Neural cell (in vitro differentiated cells): Measurements from ENCODE around the gene FGGY. TPM values are rescaled to one million over a fixed set of nuclear protein-coding genes. Genes with fewer than 3 reads are reported as not detected.

Source experiments
- H2AFZ ChIP-seq: fragments of 200-600, 300-800 bp; sonication (generic), shearing (Covaris generic); 2 replicates; pipeline ENCODE4 v1.6.0; 2014; ENCODE audit warnings: low read depth, mild to moderate bottlenecking, antibody characterized with exemption, low read length, moderate library complexity
- H3F3A ChIP-seq: fragments of 200-600 bp; shearing (Covaris generic); 2 replicates; pipeline ENCODE4 v1.6.1; 2016; ENCODE audit warnings: mild to moderate bottlenecking, moderate library complexity, mixed read lengths, antibody characterized with exemption, low read length; ENCODE audit not compliant: insufficient read depth, poor library complexity, severe bottlenecking
- H3K27ac ChIP-seq: fragments of 200-600, 300-800 bp; sonication (generic), shearing (Covaris generic); 2 replicates; pipeline ENCODE4 v1.5.1; 2014; ENCODE audit warnings: mild to moderate bottlenecking, low read length, moderate library complexity
- H3K27me3 ChIP-seq: fragments of 300-800, 200-600 bp; sonication (generic), shearing (Covaris generic); 2 replicates; pipeline ENCODE4 v1.6.0; 2014; ENCODE audit warnings: mild to moderate bottlenecking, low read depth, low read length, moderate library complexity; ENCODE audit not compliant: insufficient read depth
- H3K36me3 ChIP-seq: fragments of 300-800, 200-600 bp; sonication (generic), shearing (Covaris generic); 2 replicates; pipeline ENCODE4 v1.5.1; 2014; ENCODE audit warnings: mild to moderate bottlenecking, antibody characterized with exemption, low read length, moderate library complexity; ENCODE audit not compliant: insufficient read depth
- H3K4me2 ChIP-seq: fragments of 300-800, 200-600 bp; sonication (generic), shearing (Covaris generic); 2 replicates; pipeline ENCODE4 v1.6.0; 2014; ENCODE audit warnings: mild to moderate bottlenecking, low read length
- H3K4me3 ChIP-seq: fragments of 300-800, 200-600 bp; sonication (generic), shearing (Covaris generic); 2 replicates; pipeline ENCODE4 v1.5.1; 2014; ENCODE audit warnings: mild to moderate bottlenecking, low read length, moderate library complexity
- H3K79me2 ChIP-seq: fragments of 200-600 bp; shearing (Covaris generic); replicated peaks from 2 replicates; pipeline ENCODE4 v1.6.0; 2014; ENCODE audit warnings: mild to moderate bottlenecking, low read length, moderate library complexity; ENCODE audit not compliant: insufficient read depth
- H3K9ac ChIP-seq: fragments of 300-800, 200-600 bp; sonication (generic), shearing (Covaris generic); 2 replicates; pipeline ENCODE4 v1.6.1; 2016; ENCODE audit warnings: mild to moderate bottlenecking, low read length, mixed read lengths
- H3K9me2 ChIP-seq: fragments of 200-600 bp; shearing (Covaris generic); 2 replicates; pipeline ENCODE4 v1.6.1; 2016; ENCODE audit warnings: mild to moderate bottlenecking, low read length, mixed read lengths; ENCODE audit not compliant: insufficient read depth
- H3K9me3 ChIP-seq: fragments of 200-600, 300-800 bp; sonication (generic), shearing (Covaris generic); 2 replicates; pipeline ENCODE4 v1.6.1; 2016; ENCODE audit warnings: mild to moderate bottlenecking, mixed run types, low read length, moderate library complexity, mixed read lengths
- H4K20me1 ChIP-seq: fragments of 200-600 bp; shearing (Covaris generic); 2 replicates; pipeline ENCODE4 v1.6.1; 2016; ENCODE audit warnings: mild to moderate bottlenecking, mixed run types; ENCODE audit not compliant: insufficient read depth
- CTCF ChIP-seq: fragments of 450-650 bp; IDR thresholded peaks from 2 replicates; pipeline ENCODE4 v1.5.1; 2014; ENCODE audit warnings: antibody characterized with exemption, mild to moderate bottlenecking, moderate library complexity; ENCODE audit not compliant: poor library complexity, severe bottlenecking
- EP300 ChIP-seq: fragments of 450-650 bp; conservative IDR thresholded peaks from 2 replicates; pipeline ENCODE4 v1.6.1; 2014; ENCODE audit warnings: antibody characterized with exemption, mild to moderate bottlenecking, moderate library complexity; ENCODE audit not compliant: poor library complexity, severe bottlenecking
- EZH2 ChIP-seq: fragments of 200-600, 300-800 bp; shearing (Covaris generic), sonication (generic); IDR thresholded peaks from 2 replicates; pipeline ENCODE4 v1.6.1; 2014; ENCODE audit warnings: antibody characterized with exemption, low read length, borderline replicate concordance, mild to moderate bottlenecking; ENCODE audit not compliant: insufficient read depth, poor library complexity, severe bottlenecking
- MXI1 ChIP-seq: fragments of 450-650 bp; conservative IDR thresholded peaks from 2 replicates; pipeline ENCODE4 v1.6.1; 2014; ENCODE audit warnings: antibody characterized with exemption, mild to moderate bottlenecking; ENCODE audit not compliant: poor library complexity, severe bottlenecking
- SMC3 ChIP-seq: fragments of 450-650 bp; conservative IDR thresholded peaks from 2 replicates; pipeline ENCODE4 v1.6.1; 2014; ENCODE audit warnings: antibody characterized with exemption, mild to moderate bottlenecking, moderate library complexity; ENCODE audit not compliant: poor library complexity
- TAF1 ChIP-seq: IDR thresholded peaks from 2 replicates; pipeline ENCODE4 v1.6.1; 2012; ENCODE audit warnings: low read depth
- polyA plus RNA-seq: library from polyadenylated mRNA; depleted of rRNA; stranded (reverse); fragments of >200 nt; gene quantifications from 2 replicates; pipeline ENCODE4 v1.2.3, GENCODE V29; 2014
- TF ChIP-seq, protein P1 (sequence below): IDR thresholded peaks from 2 replicates; pipeline ENCODE4 v1.6.1; 2012; ENCODE audit warnings: borderline replicate concordance

Gene FGGY
- polyA plus RNA-seq, 1 donor from 2014 or later = 7.4 TPM

GRCh38 chr1:59761443-59761842 is 464.5 kb downstream of the FGGY start:
- Histone ChIP-seq H3K27me3 (no peaks in the 10 kb centered on the region), H3F3A (no peaks in the 10 kb centered on the region), H3K9me3 (no peaks in the 10 kb centered on the region), H3K4me3 (no peak overlapping the region), H3K9me2 (no peaks in the 10 kb centered on the region), H3K4me2 (no peak overlapping the region), H3K27ac (no peak overlapping the region), H3K36me3 (no peaks in the 10 kb centered on the region), H3K79me2 (no peaks in the 10 kb centered on the region), H2AFZ (no peak overlapping the region), H4K20me1 (no peaks in the 10 kb centered on the region), H3K9ac (no peak overlapping the region)
- TF ChIP-seq CTCF = no peak
- no peak for TF ChIP-seq EZH2
- TF ChIP-seq, protein P1, sequence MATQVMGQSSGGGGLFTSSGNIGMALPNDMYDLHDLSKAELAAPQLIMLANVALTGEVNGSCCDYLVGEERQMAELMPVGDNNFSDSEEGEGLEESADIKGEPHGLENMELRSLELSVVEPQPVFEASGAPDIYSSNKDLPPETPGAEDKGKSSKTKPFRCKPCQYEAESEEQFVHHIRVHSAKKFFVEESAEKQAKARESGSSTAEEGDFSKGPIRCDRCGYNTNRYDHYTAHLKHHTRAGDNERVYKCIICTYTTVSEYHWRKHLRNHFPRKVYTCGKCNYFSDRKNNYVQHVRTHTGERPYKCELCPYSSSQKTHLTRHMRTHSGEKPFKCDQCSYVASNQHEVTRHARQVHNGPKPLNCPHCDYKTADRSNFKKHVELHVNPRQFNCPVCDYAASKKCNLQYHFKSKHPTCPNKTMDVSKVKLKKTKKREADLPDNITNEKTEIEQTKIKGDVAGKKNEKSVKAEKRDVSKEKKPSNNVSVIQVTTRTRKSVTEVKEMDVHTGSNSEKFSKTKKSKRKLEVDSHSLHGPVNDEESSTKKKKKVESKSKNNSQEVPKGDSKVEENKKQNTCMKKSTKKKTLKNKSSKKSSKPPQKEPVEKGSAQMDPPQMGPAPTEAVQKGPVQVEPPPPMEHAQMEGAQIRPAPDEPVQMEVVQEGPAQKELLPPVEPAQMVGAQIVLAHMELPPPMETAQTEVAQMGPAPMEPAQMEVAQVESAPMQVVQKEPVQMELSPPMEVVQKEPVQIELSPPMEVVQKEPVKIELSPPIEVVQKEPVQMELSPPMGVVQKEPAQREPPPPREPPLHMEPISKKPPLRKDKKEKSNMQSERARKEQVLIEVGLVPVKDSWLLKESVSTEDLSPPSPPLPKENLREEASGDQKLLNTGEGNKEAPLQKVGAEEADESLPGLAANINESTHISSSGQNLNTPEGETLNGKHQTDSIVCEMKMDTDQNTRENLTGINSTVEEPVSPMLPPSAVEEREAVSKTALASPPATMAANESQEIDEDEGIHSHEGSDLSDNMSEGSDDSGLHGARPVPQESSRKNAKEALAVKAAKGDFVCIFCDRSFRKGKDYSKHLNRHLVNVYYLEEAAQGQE = no peak

DNA sequence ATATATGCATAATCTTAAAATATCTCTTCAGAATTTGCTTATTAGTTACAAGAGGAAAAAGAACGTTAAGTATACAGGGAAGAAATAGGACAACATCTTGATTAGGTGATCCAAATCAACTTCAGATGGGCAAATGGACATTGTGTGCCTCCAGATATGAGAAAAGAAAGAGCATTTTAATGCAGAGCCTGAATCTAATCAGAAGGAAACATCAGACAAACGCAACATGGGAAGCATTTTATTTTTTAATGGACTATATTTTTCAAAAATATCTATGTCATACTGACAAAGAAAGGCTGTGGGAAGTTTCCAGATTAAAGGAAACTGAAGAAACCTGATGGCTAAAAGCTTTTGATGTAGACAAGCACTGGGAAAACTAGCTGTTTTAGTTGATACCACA is 466.5 kb downstream of the FGGY start:
- Histone ChIP-seq H3K9me3 (no peaks in the 10 kb centered on the region), H3K4me2 (no peak overlapping the region), H2AFZ (no peak overlapping the region), H3K9me2 (no peaks in the 10 kb centered on the region), H3K27me3 (no peaks in the 10 kb centered on the region), H3K9ac (no peak overlapping the region), H4K20me1 (no peaks in the 10 kb centered on the region), H3K36me3 (no peaks in the 10 kb centered on the region), H3F3A (no peaks in the 10 kb centered on the region), H3K4me3 (no peak overlapping the region), H3K79me2 (no peaks in the 10 kb centered on the region), H3K27ac (no peak overlapping the region)
- TF ChIP-seq, protein P1 = no peak
- TF ChIP-seq MXI1 (no peak), EP300 (no peak), EZH2 (no peak), SMC3 (no peak), TAF1 (no peak)
